GM18498 (cell line): ENCODE data around the gene RUNX3.

Experiments
- ATAC-seq: cut with Tn5 transposase; IDR thresholded peaks from one replicate; pipeline ENCODE4 v1.9.1; 2021; ENCODE audit warnings: mild to moderate bottlenecking, moderate library complexity; ENCODE audit not compliant: unreplicated experiment

RUNX3 gene

DNA sequence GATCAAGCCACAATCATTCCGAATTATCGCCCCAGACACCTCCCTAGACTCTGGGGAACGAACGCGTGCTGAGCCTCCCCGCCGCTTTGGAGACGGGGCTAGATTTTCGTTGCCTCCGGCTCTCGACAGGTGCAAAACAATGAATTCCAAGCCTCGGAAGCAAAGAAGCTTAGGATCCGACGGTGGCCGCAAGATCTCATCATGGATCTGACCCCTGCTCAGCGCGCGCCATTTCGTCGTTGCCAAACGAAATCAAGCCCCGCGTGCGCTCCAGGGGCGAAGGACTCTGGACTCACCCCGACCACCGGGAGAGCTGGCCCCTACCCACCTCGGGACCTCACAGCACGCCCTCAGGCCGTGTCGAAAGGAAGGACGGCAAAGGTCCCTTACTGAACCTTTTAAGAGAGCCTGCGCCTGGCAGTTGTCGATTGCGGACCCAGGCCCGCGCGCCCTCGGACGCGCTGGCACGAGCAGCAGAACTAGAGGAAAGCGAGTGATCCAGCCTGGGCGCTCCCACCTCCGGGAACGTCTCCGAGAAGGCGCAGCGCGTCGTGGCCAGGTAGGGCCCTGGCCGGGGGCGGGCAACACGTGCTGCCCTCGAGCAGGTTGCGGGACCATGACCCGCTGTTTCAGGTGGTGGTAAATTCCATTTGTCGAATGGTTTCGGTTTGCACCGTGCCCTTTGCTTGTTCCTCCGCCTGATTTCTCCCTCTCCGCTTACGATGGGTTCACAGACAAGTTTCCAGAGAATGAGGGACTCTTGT lies 1.6 kb upstream of the RUNX3 start:
- ATAC-seq, result no peak

DNA sequence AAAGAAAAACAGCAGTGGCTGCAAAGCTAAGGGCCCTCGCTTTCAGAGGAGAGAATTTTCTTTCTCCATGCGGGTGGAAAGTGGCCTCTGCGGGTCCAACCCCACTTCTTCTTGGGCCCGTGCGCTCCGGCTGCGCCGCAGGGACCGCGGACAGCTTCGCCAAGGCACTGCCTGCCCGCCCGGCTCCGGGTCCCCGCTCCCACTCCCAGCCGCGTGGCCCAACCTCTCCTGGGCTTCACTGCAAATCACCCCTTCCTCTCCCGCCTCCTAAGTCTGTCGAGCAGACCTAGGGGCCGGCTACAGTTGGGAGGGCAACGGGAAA lies 1.0 kb upstream of the RUNX3 start:
- ATAC-seq, result no peak

DNA sequence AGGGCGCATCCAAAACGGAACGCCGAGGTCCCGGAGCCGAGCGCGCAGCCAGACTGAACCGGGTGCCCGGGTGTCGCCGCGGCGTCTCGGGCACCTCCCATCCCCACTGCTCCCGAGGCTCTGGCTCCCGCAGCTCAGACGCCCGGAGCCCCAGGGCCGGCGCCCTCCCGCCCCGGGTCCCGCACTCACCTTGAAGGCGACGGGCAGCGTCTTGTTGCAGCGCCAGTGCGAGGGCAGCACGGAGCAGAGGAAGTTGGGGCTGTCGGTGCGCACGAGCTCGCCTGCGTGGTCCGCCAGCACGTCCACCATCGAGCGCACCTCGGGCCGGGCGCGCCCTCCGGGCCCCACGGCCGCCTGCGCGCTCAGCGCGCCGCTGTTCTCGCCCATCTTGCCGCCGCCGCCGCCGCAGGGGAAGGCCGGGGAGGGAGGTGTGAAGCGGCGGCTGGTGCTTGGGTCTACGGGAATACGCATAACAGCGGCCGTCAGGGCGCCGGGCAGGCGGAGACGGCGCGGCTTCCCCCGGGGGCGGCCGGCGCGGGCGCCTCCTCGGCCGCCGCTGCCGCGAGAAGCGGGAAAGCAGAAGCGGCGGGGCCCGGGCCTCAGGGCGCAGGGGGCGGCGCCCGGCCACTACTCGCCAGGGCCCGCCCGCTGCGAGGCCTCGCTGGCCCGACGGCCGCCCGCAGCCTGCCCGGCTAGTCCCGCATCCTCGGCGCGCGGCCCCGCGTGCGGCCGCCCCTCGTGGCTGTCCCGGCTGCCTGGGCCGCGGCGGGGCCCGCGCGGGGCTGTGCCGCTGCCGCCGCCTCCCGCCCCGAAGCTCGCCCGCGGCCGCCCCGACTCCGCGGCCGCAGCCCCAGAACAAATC lies 447 bp downstream of the RUNX3 start:
- peak; percentile 26 for ATAC-seq

DNA sequence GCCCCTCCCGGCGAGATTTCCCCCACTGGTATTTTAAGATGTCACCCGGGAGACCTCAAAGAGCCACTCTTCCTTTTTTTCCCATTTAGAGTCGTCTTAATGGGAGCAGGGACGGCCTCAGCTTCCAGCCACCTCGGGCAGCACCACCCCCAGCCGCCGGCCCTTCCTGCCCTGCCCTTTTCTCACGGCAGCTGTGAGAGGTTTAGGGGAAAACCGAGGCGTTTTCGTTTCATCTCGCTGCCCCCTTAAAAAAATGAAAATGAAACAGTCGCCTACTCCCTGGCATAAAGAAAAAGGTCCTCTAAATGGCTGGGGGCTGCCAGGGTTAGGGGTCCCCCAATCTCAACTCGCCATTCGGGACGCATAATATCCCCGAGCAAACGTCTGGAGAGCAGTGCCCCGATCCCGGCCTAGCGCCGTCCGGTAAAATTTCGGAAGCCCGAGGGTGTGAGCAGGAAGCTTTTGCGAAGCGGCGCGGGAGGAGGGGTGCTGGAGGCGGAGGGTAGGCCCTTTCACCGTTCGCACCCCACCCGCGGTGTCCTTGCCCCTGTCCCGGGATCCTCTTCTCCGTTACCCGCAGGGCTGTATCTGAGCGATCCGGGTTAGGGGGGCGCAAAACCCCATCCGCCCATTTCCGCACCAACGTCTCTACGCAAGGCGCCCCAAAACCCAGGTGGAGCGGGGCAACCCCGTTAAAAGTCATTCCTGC lies 1.2 kb downstream of the RUNX3 start:
- ATAC-seq, result peak; percentile 1

DNA sequence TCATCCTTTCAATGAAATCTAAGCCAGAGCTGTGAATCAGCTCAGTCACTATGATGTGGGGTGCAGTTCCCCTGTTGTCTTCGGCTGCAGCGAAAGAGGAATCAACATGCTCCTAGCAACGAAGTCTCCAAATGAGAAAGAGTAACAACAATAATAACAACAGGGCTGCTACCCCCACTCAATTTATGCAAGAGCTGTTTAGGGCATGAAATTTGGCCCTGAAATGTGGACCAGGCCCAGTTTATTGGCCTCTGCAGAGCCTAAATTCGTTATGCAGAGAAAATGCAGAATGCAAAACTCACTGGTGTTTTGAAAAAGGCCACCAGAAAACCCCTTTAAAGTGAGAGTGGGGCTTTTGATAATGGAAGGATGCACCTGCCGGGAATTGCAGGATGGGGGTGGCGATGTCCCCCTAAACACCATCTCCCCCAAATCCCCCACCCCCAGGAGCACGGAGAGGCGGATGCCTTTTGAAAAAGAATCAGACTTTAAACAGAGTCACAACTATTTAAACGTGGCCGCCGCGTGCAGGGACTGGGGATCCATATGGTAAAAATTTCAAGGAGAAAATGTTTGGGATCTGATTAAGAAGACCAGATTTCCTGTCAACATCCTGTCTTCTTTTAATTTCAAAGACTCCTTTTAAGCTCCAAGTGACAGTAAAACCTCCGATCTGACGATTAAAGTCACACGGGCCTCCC lies 1.9 kb downstream of the RUNX3 start:
- ATAC-seq, result no peak

DNA sequence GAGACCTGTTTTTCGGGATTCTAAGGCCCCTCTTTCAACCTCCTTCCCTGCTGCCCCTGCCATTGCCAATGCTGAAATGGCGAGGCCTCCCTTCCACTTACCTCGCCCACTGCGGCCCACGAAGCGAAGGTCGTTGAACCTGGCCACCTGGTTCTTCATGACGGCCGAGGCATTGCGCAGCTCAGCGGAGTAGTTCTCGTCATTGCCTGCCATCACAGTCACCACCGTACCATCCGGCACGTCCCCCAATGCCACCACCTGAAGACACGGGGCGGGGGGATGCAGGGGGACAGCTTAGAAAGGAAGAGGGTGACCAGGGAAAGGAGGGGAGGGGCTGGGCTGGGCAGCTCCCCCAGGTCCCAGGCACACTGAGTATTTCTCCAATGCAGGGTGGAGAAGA lies 2.6 kb downstream of the RUNX3 start:
- ATAC-seq, result no peak

DNA sequence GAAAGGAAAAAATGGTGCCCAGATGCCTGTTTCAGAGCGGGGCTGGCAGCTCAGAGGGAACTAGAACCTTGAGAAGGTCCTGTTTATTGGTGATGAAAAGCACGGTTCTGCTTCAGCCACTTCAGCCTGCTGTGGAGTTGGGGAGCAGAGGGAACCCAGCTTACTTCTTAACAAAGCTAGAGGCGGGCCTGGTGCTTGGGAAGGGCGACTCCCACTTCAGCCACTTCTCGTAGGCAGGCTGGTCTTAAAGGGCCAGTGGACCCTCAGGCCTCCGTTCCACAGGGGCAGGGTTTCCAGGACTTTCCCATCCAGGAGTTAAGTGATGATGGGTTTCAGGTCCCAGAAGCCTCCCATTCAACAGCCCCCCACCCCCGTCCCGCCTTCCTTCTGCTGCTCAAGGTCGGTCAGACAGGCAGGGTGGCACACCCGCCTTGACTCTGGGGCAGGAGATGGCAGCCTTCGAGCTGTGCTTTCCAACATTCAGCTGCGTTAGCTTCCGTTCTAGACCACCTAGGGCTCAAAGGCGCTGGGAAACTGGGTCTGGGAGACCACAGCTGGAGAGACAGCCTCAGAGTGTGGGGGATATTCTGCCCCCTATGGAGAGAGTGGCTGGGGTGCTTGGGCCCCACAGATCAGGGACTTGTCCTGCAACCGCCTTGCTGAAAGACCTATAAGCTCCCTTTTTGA lies 3.4 kb downstream of the RUNX3 start:
- no peak for ATAC-seq

DNA sequence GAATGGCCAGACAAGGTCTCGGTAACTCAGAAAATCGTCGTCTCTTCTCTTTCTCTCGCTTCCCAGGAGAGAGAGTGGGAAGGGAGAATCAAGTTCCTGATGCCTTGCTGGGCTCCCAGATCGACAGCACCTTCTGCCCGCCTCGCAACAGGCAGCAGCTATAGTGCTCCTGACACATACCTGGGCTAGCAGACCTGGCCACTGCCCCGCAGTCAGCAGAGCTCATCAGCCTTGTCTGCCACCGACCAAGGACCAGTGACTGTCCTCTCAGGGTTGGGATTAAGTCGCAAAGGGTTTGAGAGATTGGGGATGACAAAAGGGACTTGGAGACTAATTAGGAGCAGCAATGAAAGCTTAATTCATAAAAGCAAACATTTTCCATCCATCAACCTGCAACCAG lies 4.1 kb downstream of the RUNX3 start:
- no peak for ATAC-seq

DNA sequence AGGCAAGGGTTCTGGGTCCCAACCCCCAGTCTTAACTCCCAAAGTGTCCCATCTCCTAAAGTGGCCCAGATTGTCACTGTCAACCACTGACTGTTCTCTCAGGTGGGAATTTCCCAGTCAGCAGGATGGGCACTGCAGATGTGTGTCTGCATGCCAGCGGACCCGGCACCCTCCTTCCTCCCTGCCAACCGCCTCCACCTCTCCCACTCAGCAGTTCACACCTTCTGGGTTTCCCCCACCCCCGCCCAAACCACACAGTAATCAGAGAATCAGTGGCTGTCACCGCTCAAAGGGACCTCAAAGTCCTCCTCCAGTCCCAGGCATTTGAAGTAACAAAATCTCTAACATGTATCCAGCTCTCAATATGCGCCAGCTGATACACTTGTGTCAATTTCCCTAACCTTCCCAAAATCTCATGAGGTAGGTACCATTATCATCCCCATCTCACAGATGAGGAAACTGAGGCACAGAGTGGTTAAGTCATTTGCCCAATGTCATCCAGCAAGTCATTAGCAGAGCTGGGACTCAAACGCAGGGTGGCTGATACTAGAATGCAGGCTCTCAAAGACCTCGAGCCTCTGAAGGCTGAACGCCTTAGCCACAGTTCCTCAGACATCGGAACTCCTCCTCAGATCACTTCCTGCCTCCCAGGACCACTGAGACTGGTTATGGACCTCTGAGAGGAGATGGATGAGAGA lies 4.8 kb downstream of the RUNX3 start:
- no peak for ATAC-seq

DNA sequence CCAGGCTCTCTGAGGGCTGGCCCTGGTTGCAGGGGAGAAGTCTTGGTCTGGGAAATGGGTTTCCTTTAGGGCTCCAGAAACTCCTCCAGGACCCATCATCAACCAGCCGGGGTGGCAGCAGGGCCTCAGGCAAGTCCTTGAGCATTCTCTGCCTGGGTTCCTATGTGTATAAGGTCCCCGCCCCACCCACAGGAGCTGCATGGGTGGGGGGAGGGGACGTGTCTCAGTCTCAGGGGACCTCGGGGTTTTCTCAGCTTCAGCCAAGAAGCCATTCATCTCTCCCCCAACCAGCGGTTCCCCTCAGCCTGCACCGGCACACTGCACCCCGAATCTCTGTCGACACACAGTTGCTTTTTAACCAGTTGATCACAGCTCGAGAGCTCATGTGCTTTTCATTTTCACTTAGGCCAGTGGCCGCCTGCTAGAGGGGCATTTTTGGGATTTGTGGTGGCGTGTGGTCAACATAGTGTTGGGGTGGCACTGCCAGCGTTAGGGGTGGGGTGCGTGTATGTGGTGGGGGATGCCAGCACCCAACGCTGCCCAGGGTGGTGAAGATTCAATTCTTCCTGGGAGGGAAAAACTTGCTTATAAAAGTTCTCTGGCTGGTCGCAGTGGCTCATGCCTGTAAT lies 6.5 kb downstream of the RUNX3 start:
- ATAC-seq, result no peak

DNA sequence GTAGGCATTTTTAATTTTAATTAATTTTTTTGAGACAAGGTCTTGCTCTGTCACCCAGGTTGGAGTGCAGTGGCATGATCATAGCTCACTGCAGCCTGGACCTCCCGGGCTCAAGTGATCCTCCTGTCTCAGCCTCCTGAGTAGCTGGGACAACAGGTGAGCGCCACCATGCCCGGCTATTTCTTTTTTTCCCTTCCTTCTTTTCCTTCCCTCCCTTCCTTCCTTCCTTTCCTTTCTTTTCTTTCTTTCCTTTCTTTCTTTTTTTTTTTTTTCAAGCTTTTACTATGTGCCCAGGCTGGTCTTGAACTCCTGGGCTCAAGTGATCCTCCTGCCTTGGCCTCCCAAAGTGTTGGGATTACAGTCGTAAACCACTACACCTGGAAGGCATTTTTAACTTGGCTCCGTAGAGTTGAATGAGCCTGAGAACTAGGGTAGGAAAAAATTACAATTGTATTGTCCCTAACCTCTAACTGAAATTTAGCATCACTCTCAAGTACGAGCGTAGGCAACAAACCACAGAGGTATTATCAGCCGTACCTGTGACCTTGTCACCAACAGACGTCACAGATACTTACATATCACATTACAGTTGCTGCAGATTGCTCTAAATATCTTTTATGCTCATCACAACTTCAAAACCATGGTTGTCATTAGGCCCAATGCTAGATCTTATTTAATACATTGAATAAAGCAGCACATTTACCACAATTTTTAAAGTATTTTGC lies 8.0 kb downstream of the RUNX3 start:
- ATAC-seq, result no peak

DNA sequence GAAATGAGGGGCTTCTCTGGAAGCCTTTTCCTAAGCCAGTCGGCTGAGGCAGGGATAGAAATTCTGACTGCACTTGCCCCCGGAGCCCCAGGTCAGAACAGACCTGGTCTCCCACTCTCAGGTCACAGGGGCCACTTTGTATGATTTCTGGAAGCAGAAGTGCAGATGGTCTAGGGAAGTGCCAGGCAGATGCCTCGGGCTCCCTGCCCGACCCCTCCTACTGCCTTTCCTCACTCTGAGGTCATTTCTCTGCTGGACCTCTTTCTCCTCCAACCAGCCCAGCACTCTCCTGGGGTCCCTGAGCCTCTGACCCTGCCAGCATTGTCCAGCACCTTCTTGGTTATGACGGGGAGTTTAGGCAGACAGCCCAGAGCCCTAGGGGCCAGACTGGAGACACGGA lies 8.7 kb downstream of the RUNX3 start:
- no peak for ATAC-seq

DNA sequence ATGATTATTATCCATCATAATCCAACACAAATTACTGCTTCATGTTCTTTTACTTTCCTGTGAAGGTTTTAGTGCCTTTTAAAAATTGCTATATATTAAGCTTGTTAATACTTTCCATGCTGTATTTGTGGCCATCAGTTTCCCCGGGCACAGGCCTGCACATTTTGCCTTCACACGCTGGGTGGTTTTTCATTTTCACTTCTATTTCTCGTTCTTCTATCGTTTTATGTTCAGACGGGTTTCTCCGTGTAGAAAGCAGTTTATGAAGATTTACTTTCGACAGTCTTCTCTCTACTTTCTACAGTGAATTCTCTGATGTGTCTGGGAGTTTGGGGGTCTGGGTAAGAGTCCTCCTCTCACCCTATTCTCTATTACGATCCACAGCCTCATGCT lies 9.5 kb downstream of the RUNX3 start:
- no peak for ATAC-seq

DNA sequence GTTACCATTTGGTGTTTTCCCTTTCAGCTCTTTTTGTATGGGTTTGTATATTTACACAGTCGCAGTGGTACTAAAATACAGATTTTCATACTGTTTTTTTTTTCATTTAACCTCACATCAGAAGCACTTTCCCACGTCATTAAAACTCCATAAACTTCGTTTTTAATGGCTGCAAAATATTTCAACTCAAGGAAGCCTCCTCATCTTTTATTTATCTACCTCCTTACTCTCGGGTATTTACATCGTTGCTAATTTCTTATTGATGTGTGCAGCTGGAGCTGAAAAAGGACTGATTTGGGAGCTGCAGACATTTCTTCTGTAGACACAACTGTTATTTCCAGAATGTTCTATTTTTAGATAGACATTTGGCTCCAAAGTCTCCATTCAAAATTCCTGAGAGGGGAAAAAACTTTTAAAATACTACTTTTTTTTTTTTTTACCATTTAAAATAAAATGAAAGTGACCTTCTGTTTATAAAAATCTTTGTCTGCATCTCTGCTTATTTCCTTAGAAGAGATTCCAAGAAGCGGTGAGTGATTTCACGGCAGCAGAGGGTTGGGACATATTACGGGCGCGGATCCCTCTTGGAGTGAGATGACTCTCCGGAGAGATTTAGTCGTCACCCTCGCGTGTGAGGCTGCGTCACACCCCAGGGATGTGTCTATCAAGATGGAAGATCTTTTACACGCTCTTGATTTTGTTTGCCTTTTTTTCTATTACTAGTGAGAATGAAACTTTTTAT lies 10.1 kb downstream of the RUNX3 start:
- no peak for ATAC-seq

DNA sequence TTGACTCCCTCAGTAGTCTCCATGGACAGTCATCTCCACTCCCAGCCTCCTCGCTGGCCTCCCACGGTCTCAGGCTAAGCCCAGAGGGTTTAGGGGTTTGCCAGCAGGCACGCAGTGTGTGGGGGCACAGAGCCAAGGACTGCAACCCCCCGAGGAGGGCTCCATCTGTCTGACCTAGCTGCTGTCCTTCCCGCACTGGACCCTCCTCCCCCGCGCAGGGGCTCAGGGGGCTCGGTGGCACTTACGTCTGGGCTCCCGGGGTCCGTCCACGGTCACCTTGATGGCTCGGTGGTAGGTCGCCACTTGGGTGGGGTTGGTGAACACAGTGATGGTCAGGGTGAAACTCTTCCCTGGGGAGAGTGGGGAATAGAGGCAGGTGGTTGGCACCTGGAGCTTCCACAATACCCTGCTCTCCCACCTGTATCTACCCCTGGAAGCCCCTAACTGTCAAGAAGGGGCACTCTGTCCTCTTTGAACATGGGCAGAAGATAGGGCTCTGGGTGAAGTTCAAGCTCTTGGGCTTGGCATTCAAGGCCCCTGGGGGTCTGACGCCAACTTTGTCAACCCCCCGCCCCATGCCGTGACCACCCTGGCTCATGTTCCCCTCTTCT lies 11.0 kb downstream of the RUNX3 start:
- ATAC-seq, result no peak

DNA sequence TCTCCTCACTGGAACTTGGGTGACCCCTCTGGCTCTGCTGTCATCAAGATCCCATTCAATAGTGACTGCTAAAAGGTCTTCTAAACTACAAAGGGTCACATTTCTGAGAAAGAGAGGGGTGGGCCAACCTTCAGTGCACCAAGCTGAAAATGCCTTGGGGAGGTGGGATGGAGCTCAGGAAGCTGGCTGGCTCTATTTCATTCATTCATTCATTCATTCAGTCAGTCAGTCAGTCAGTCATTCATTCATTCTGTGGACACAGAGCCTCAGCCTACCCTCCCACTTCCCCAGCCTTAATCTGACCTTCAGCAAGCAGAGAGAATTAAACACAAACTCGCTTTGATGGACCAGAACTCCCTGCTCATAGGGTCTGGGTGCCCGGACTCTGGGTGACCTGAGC lies 11.7 kb downstream of the RUNX3 start:
- ATAC-seq, result no peak

DNA sequence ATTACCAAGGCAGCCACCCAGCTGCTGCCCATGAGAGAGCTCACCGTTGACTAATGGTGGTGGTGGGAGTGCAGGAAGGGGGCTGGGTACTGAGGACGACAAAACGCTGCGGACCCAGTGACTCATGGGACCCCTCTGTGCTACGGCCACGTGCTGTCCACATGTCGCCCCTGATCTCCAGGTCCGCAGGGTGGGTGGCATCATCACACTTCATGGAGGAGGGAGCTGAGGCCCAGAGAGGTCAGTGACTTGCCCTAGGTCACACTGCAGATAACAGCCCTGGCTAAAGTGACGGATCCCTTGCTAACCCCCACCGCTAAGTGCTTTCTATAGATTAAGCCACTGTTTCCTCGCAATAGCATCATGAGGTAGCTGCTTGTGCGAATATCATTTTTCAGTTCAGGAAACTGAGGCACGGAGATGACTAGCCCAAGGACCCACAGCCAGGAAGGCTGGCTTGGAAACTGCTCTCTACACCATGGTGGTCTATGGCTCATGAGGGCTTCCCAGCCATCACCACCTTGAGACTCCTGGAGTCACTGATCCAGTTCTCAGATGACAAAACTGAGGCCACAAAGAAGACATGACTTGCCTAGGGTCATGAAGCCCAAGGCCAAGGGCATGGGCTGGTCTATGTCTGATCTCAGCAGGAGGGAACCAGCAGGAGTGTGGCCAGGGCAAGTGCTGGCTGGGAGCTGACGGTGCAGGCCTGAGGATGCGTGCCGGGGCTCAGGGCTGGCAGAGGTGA lies 12.6 kb downstream of the RUNX3 start:
- ATAC-seq, result no peak
